GM23248 (cell line): ENCODE results near the gene KCNQ1OT1. TPM values are rescaled to one million over a fixed set of nuclear protein-coding genes. Genes with fewer than 3 reads are reported as not detected.

Experiments used
- DNase-seq: peaks from one replicate; pipeline ENCODE4 v3.0.0-alpha.2; 2015
- H2AFZ ChIP-seq: fragments of 200-600 bp; sonication (generic); 2 replicates; pipeline ENCODE4 v1.6.1; 2016; ENCODE audit warnings: antibody characterized with exemption
- H3F3A ChIP-seq: fragments of 200-600 bp; sonication (generic); 2 replicates; pipeline ENCODE4 v1.6.1; 2016; ENCODE audit warnings: mild to moderate bottlenecking, antibody characterized with exemption, mixed run types; ENCODE audit not compliant: insufficient read depth
- H3K27ac ChIP-seq: fragments of 200-600 bp; sonication (generic); 2 replicates; pipeline ENCODE4 v1.5.1; 2016; ENCODE audit warnings: mild to moderate bottlenecking
- H3K27me3 ChIP-seq: fragments of 200-600 bp; sonication (generic); replicated peaks from 2 replicates; pipeline ENCODE4 v1.6.1; 2016; ENCODE audit warnings: mild to moderate bottlenecking; ENCODE audit not compliant: insufficient read depth
- H3K36me3 ChIP-seq: fragments of 200-600 bp; sonication (generic); 2 replicates; pipeline ENCODE4 v1.6.1; 2016; ENCODE audit warnings: low read depth, mild to moderate bottlenecking
- H3K4me1 ChIP-seq: fragments of 200-600 bp; sonication (generic); 2 replicates; pipeline ENCODE4 v1.6.1; 2016; ENCODE audit warnings: mild to moderate bottlenecking; ENCODE audit not compliant: insufficient read depth
- H3K4me2 ChIP-seq: fragments of 200-600 bp; sonication (generic); one replicate; pipeline ENCODE4 v1.6.1; 2016; ENCODE audit warnings: mild to moderate bottlenecking; ENCODE audit not compliant: unreplicated experiment
- H3K4me3 ChIP-seq: fragments of 200-600 bp; sonication (generic); 2 replicates; pipeline ENCODE4 v1.5.1; 2016; ENCODE audit warnings: mild to moderate bottlenecking
- H3K79me2 ChIP-seq: fragments of 200-600 bp; sonication (generic); 2 replicates; pipeline ENCODE4 v1.6.1; 2016; ENCODE audit warnings: mild to moderate bottlenecking; ENCODE audit not compliant: insufficient read depth
- H3K9ac ChIP-seq: fragments of 200-600 bp; sonication (generic); 2 replicates; pipeline ENCODE4 v1.6.1; 2016; ENCODE audit warnings: mild to moderate bottlenecking
- H3K9me2 ChIP-seq: fragments of 200-600 bp; sonication (generic); 2 replicates; pipeline ENCODE4 v1.6.1; 2016; ENCODE audit warnings: mixed run types, mild to moderate bottlenecking, moderate library complexity; ENCODE audit not compliant: insufficient read depth
- H3K9me3 ChIP-seq: fragments of 200-600 bp; sonication (generic); one replicate; pipeline ENCODE4 v1.6.1; 2017; ENCODE audit warnings: low read depth
- H4K20me1 ChIP-seq: fragments of 200-600 bp; sonication (generic); 2 replicates; pipeline ENCODE4 v1.6.0; 2016; ENCODE audit not compliant: insufficient read depth
- EZH2 ChIP-seq: fragments of 200-600 bp; sonication (generic); IDR thresholded peaks from 2 replicates; pipeline ENCODE4 v1.6.1; 2018; ENCODE audit warnings: antibody characterized with exemption, mild to moderate bottlenecking; ENCODE audit not compliant: insufficient read depth, poor library complexity, severe bottlenecking
- EZH2phosphoT487 ChIP-seq: fragments of 200-600 bp; sonication (generic); IDR thresholded peaks from 2 replicates; pipeline ENCODE4 v1.6.1; 2018; ENCODE audit warnings: antibody characterized with exemption, moderate library complexity, mild to moderate bottlenecking, low read depth; ENCODE audit not compliant: insufficient read depth
- WGBS, 2 experiments: methylation state at CpG; one replicate each; pipeline ENCODE4 v1.1.6; 2015 to 2017; ENCODE audit warnings: low lambda C conversion rate in 2 of 2, low coverage in 1 of 2; ENCODE audit errors: missing lambda C conversion rate in 2 of 2; 5-methylcytosine and 5-hydroxymethylcytosine counted together
- in situ Hi-C: fragments of 300-500 bp; cut with MboI; formaldehyde crosslinking; loops from 2 replicates; pipeline ENCODE4 v1.15.0; 2020
- polyA plus RNA-seq: library from polyadenylated mRNA; unstranded; fragments of >200 nt; fragmentation: Nextera tagmentation; extraction: Ambion mirVana; gene quantifications from 2 replicates; pipeline ENCODE4 v1.2.1, GENCODE V29; 2016
- total RNA-seq: library from RNA; depleted of rRNA; stranded (reverse); fragments of >200 nt; shearing (Covaris generic); gene quantifications from 2 replicates; pipeline ENCODE4 v1.2.3, GENCODE V29; 2014

The KCNQ1OT1 gene
- total and polyA plus RNA-seq, 2 experiments from 2014 or later: 0.49 to 0.86 TPM

DNA sequence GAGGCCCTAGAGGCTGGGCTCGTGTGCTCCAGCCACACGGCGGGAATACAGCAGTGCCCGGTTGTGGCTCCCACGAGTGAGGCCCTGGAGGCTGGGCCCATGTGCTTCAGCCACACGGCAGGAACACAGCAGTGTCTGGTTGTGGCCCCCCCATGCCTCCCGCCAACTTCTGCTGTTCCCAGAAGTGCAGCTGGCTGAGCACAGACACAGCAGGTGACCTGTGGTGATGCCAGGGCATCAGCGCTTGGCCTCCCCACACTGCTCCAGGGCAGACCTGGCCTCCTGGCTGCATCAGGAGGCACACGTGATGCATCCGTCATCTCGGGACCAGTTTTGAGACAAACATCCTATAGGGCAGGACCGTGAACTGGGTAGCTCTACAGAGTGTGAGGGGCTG lies 110.3 kb downstream of the KCNQ1OT1 start:
- no peaks in the 10 kb centered on the region for H3K9me2 ChIP-seq
- H4K20me1 ChIP-seq: no peaks in the 10 kb centered on the region
- TF ChIP-seq EZH2 (no peak), EZH2phosphoT487 (no peak)
- no peaks in the 10 kb centered on the region for H3K36me3 ChIP-seq
- H3K9me3 ChIP-seq: no peaks in the 10 kb centered on the region
- H3K27me3 ChIP-seq: peaks cover 4% of the 10 kb centered on the region
- DNase-seq: no peak
- H3K4me3 ChIP-seq: no peak overlapping the region
- no peaks in the 10 kb centered on the region for H3K79me2 ChIP-seq
- H3K4me2 ChIP-seq: no peak overlapping the region
- H3K9ac ChIP-seq: no peak overlapping the region
- H3F3A ChIP-seq: no peaks in the 10 kb centered on the region
- no peaks in the 10 kb centered on the region for H3K4me1 ChIP-seq
- in situ Hi-C loops: no loop called here
- no peak overlapping the region for H3K27ac ChIP-seq
- H2AFZ ChIP-seq: no peak overlapping the region
- 59 to 64% methylated on average over 10 to 12 of the region's 12 CpGs for WGBS, 2 experiments

GRCh38 chr11:2588809-2589537 lies 110.8 kb downstream of the KCNQ1OT1 start:
- H3K27ac ChIP-seq: no peak overlapping the region
- H3K9me3 ChIP-seq: no peaks in the 10 kb centered on the region
- DNase-seq: no peak
- no peak overlapping the region for H3K4me3 ChIP-seq
- WGBS, 2 experiments: 60 to 70% methylated on average over 21 to 29 of the region's 29 CpGs
- no peak for TF ChIP-seq EZH2
- TF ChIP-seq EZH2phosphoT487: no peak
- no peak overlapping the region for H3K9ac ChIP-seq
- H3K4me2 ChIP-seq: no peak overlapping the region
- in situ Hi-C loops: no loop called here
- H3K4me1 ChIP-seq: no peaks in the 10 kb centered on the region
- H3K27me3 ChIP-seq: peaks cover 3% of the 10 kb centered on the region
- no peaks in the 10 kb centered on the region for H3K36me3 ChIP-seq
- H3K79me2 ChIP-seq: no peaks in the 10 kb centered on the region
- no peaks in the 10 kb centered on the region for H4K20me1 ChIP-seq
- no peaks in the 10 kb centered on the region for H3K9me2 ChIP-seq
- no peaks in the 10 kb centered on the region for H3F3A ChIP-seq
- H2AFZ ChIP-seq: no peak overlapping the region

DNA sequence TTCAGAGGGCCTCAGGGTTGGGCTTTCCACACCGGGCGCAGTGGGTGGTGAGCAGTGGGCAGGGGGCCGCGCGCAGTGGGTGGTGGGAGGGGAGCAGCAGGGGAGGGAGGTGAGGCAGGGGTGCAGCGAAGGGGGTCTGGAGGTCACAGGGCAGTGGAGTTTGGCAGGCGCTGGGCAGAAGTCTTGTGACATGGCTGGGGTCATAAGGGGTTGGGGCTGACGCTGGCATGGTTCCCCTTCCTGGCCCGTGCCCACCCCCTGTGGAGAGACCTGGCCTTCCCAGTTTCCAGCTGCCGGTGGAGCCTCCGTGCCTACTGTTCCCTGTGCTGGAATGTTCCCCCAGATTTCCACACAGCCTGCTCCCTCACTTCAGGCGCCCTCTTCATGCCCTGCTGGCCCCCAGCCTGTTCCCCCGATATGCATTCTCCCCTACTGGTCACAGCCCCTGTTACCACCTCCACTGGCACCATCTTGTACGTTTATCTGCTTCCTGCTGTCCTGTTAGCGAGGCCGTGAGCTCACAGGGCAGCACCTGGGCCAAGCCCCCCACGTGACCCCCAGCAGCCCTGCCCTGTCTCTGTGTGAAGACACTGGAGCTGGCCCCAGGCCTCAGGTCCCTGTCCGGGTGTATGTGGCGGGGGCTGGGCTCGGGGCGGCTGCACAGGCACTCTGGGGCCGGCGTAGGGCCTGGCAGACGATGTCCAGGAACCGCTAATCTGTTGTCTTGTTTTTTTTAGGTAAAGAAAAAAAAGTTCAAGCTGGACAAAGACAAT lies 111.6 kb downstream of the KCNQ1OT1 start:
- no peaks in the 10 kb centered on the region for H3K9me3 ChIP-seq
- 71 to 72% methylated on average over 20 to 25 of the region's 25 CpGs for WGBS, 2 experiments
- H3K27ac ChIP-seq: no peak overlapping the region
- H3K4me2 ChIP-seq: no peak overlapping the region
- H3K4me3 ChIP-seq: no peak overlapping the region
- no peak overlapping the region for H3K9ac ChIP-seq
- no peaks in the 10 kb centered on the region for H3K36me3 ChIP-seq
- no peaks in the 10 kb centered on the region for H3F3A ChIP-seq
- H3K79me2 ChIP-seq: no peaks in the 10 kb centered on the region
- no peaks in the 10 kb centered on the region for H3K9me2 ChIP-seq
- TF ChIP-seq EZH2: no peak
- TF ChIP-seq EZH2phosphoT487: no peak
- H4K20me1 ChIP-seq: no peaks in the 10 kb centered on the region
- no peak for DNase-seq
- H3K4me1 ChIP-seq: no peaks in the 10 kb centered on the region
- H2AFZ ChIP-seq: no peak overlapping the region
- H3K27me3 ChIP-seq: peaks cover 3% of the 10 kb centered on the region
- in situ Hi-C loops: no loop called here

DNA sequence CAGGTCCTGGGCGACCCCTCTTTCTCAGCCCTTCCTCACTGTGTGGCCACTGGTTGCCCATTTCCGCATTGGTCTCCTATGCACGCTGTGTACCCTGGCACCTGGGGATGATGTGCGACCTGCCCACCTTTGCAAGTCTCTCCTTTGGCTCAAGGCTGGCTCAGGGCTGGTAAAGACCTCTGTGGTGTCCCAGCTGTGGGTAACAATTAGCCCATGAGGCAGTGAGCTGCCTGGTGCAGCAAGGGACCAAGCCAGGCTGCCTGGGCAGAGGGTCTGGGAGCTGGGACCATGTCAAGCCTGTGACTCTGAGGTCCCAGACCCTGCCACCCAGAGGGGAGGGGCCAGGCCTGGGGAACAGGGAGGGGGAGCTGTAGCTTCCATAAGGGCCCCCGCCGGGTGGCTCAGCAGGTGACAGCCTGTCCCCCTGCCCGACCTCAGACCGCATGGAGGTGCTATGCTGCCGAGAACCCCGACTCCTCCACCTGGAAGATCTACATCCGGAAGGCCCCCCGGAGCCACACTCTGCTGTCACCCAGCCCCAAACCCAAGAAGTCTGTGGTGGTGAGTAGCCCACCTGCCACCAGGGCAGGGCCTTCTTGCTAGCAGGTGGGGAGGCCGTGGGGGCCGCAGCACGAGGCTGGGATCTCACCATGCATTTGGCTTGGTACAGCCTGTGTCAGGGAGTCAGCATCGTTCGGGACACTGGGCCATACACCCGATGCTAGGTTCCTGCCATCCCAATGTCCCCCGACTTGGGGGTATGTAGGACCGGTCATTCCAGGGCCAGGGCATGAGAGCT lies 112.5 kb downstream of the KCNQ1OT1 start:
- H2AFZ ChIP-seq: no peak overlapping the region
- no peaks in the 10 kb centered on the region for H3K4me1 ChIP-seq
- TF ChIP-seq EZH2: no peak
- no peak for TF ChIP-seq EZH2phosphoT487
- WGBS, 2 experiments: 71% methylated on average over 19 to 20 of the region's 20 CpGs
- H3K9me3 ChIP-seq: no peaks in the 10 kb centered on the region
- no peaks in the 10 kb centered on the region for H3K79me2 ChIP-seq
- H3K9me2 ChIP-seq: no peaks in the 10 kb centered on the region
- no peak overlapping the region for H3K4me2 ChIP-seq
- peaks cover 3% of the 10 kb centered on the region for H3K27me3 ChIP-seq
- H3K9ac ChIP-seq: no peak overlapping the region
- in situ Hi-C loops: no loop called here
- no peak for DNase-seq
- no peak overlapping the region for H3K27ac ChIP-seq
- H3K36me3 ChIP-seq: no peaks in the 10 kb centered on the region
- no peak overlapping the region for H3K4me3 ChIP-seq
- H3F3A ChIP-seq: no peaks in the 10 kb centered on the region
- H4K20me1 ChIP-seq: no peaks in the 10 kb centered on the region
